Ureter (tissue), 1 donor: ENCODE data around the gene DLG4. TPM values are rescaled to one million over a fixed set of nuclear protein-coding genes. Genes with fewer than 3 reads are reported as not detected.

Experiments used
- DNase-seq: peaks from one replicate; pipeline ENCODE4 v3.0.0-alpha.2; 2020; ENCODE audit warnings: low spot score
- total RNA-seq: library from RNA; stranded (reverse); gene quantifications from one replicate; pipeline ENCODE4 v1.2.4, GENCODE V29; 2023
- donor health status: DM: yes; HTN: yes; CAD: no.

Gene DLG4
- total RNA-seq: 26.8 TPM

- peak; percentile 92 for DNase-seq
Measured at GRCh38 chr17:7219812-7220592, at the start of gene DLG4, which contains the start of gene ACADVL. Gene DLG4, minus strand, starts transcription at chr17:7219836. Gene ACADVL, plus strand, starts transcription at chr17:7219938. Its CDS starts 47 bp downstream, at chr17:7219985.

- no peak for DNase-seq
Measured at GRCh38 chr17:7266784-7267183, 47.1 kb upstream of the DLG4 start.

GRCh38 chr17:7263801-7264078 lies 44.1 kb upstream of the DLG4 start:
- no peak for DNase-seq

- DNase-seq: peak; percentile 90
Measured at GRCh38 chr17:7262935-7263800, 43.5 kb upstream of the DLG4 start.

- DNase-seq: peak; percentile 92
Measured at GRCh38 chr17:7262192-7262934, 42.7 kb upstream of the DLG4 start, which contains the start of gene CLDN7. Gene CLDN7, minus strand, starts transcription at chr17:7262478. Its CDS starts 435 bp downstream, at chr17:7262043.

GRCh38 chr17:7261379-7262191 lies 41.9 kb upstream of the DLG4 start:
- DNase-seq: no peak

GRCh38 chr17:7260651-7261378 lies 41.2 kb upstream of the DLG4 start:
- DNase-seq: no peak

- DNase-seq: no peak
Measured at GRCh38 chr17:7260151-7260550, 40.5 kb upstream of the DLG4 start.

- DNase-seq: no peak
Measured at GRCh38 chr17:7259555-7259889, 39.9 kb upstream of the DLG4 start.

- no peak for DNase-seq
Measured at GRCh38 chr17:7258731-7259554, 39.3 kb upstream of the DLG4 start.

- no peak for DNase-seq
Measured at GRCh38 chr17:7256766-7257456, 37.3 kb upstream of the DLG4 start.

- no peak for DNase-seq
Measured at GRCh38 chr17:7254511-7254910, 34.9 kb upstream of the DLG4 start.

GRCh38 chr17:7253082-7253481 lies 33.4 kb upstream of the DLG4 start:
- no peak for DNase-seq

- DNase-seq: peak; percentile 95
Measured at GRCh38 chr17:7252176-7253043, 32.8 kb upstream of the DLG4 start, which contains the start of gene ELP5. Gene ELP5, plus strand, starts transcription at chr17:7252215. Its CDS starts 336 bp downstream, at chr17:7252551.

- peak; percentile 99 for DNase-seq
Measured at GRCh38 chr17:7251661-7252175, 32.1 kb upstream of the DLG4 start, which contains the start of gene CTDNEP1. Gene CTDNEP1, minus strand, starts transcription at chr17:7251734. Its CDS starts 438 bp downstream, at chr17:7251296.

- DNase-seq: no peak
Measured at GRCh38 chr17:7250695-7251627, 31.3 kb upstream of the DLG4 start.

GRCh38 chr17:7249830-7250229 lies 30.2 kb upstream of the DLG4 start:
- no peak for DNase-seq
